Glutamatergic neuron (in vitro differentiated cells): ENCODE measurements around the gene ERVK3-1. TPM values are rescaled to one million over a fixed set of nuclear protein-coding genes. Genes with fewer than 3 reads are reported as not detected.

ENCODE experiments used
- DNase-seq: peaks from one replicate; pipeline ENCODE4 v3.0.0; 2022
- H3K27ac Mint-ChIP-seq: one replicate; pipeline ENCODE4 v1.8.0; 2020; ENCODE audit warnings: mild to moderate bottlenecking, mixed read lengths, inconsistent platforms; ENCODE audit not compliant: unreplicated experiment
- H3K27me3 Mint-ChIP-seq: one replicate; pipeline ENCODE4 v1.8.0; 2020; ENCODE audit warnings: mild to moderate bottlenecking, moderate library complexity, mixed read lengths, inconsistent platforms; ENCODE audit not compliant: unreplicated experiment
- H3K36me3 Mint-ChIP-seq: one replicate; pipeline ENCODE4 v1.8.0; 2020; ENCODE audit warnings: mild to moderate bottlenecking, mixed read lengths, inconsistent platforms; ENCODE audit not compliant: unreplicated experiment
- H3K4me1 Mint-ChIP-seq: one replicate; pipeline ENCODE4 v1.8.0; 2020; ENCODE audit warnings: mild to moderate bottlenecking, low read depth, mixed read lengths, inconsistent platforms; ENCODE audit not compliant: unreplicated experiment
- H3K4me3 Mint-ChIP-seq: one replicate; pipeline ENCODE4 v1.8.0; 2020; ENCODE audit warnings: mild to moderate bottlenecking, mixed read lengths, inconsistent platforms; ENCODE audit not compliant: unreplicated experiment
- H3K9me3 Mint-ChIP-seq: one replicate; pipeline ENCODE4 v1.8.0; 2020; ENCODE audit warnings: mild to moderate bottlenecking, moderate library complexity, mixed read lengths, inconsistent platforms; ENCODE audit not compliant: unreplicated experiment
- total RNA-seq: library from RNA; stranded (reverse); fragmentation: NEBNext Ultra II Directional; extraction: Animal tissue kit (Norgen Biotek cat#: 25700); gene quantifications from one replicate; pipeline ENCODE4 v1.2.1, GENCODE V29; 2021; ENCODE audit not compliant: unreplicated experiment
- TF ChIP-seq, protein P1 (sequence below): fragments of 200-600 bp; sonication (generic); IDR thresholded peaks from one replicate; pipeline ENCODE4 v1.5.0; 2021; ENCODE audit not compliant: partially characterized antibody, unreplicated experiment

Gene ERVK3-1
- total RNA-seq, 1 donor from 2014 or later, result 56.2 TPM

DNA sequence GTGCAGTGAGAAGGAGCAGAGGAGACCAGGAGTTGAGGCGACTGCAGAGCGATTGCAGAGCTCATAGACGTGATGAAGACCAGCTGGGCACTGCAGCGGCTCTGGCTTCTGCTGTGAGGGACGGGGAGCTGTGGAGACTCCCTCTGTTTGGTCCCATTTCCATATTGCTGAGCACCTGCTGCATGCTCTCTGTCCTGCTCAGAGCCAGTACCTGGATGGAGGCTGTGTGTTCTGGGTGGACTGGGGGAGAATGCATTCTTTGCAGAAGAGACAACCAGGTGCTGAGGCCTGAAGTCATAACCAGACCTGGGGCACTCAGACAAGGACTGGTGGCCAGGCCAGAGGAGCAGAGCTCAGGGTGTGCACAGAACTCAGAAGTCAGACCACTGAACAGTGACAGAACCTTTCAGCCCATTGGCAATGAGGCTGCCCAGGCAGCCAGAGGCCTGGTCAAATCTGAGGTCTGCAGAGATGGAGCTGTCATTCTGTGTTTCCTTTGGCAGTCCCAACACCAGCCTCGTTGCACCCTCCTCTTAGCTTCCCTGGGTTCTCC is 49.4 kb downstream of the ERVK3-1 start:
- Mint-ChIP-seq H3K4me1 (no peaks in the 10 kb centered on the region), H3K4me3 (no peak overlapping the region), H3K27me3 (peaks cover 6% of the 10 kb centered on the region), H3K36me3 (peaks cover 3% of the 10 kb centered on the region), H3K9me3 (peaks cover 16% of the 10 kb centered on the region), H3K27ac (no peak overlapping the region)
- no peak for DNase-seq
- TF ChIP-seq, protein P1, sequence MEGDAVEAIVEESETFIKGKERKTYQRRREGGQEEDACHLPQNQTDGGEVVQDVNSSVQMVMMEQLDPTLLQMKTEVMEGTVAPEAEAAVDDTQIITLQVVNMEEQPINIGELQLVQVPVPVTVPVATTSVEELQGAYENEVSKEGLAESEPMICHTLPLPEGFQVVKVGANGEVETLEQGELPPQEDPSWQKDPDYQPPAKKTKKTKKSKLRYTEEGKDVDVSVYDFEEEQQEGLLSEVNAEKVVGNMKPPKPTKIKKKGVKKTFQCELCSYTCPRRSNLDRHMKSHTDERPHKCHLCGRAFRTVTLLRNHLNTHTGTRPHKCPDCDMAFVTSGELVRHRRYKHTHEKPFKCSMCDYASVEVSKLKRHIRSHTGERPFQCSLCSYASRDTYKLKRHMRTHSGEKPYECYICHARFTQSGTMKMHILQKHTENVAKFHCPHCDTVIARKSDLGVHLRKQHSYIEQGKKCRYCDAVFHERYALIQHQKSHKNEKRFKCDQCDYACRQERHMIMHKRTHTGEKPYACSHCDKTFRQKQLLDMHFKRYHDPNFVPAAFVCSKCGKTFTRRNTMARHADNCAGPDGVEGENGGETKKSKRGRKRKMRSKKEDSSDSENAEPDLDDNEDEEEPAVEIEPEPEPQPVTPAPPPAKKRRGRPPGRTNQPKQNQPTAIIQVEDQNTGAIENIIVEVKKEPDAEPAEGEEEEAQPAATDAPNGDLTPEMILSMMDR, result no peak

GRCh38 chr19:58355215-58355796 is 50.1 kb downstream of the ERVK3-1 start:
- H3K4me1 Mint-ChIP-seq, result no peaks in the 10 kb centered on the region
- TF ChIP-seq, protein P1, result no peak
- H3K36me3 Mint-ChIP-seq, result no peaks in the 10 kb centered on the region
- no peak for DNase-seq
- H3K27me3 Mint-ChIP-seq, result peaks cover 6% of the 10 kb centered on the region
- H3K27ac Mint-ChIP-seq, result no peak overlapping the region
- peaks cover 16% of the 10 kb centered on the region for H3K9me3 Mint-ChIP-seq
- no peak overlapping the region for H3K4me3 Mint-ChIP-seq

DNA sequence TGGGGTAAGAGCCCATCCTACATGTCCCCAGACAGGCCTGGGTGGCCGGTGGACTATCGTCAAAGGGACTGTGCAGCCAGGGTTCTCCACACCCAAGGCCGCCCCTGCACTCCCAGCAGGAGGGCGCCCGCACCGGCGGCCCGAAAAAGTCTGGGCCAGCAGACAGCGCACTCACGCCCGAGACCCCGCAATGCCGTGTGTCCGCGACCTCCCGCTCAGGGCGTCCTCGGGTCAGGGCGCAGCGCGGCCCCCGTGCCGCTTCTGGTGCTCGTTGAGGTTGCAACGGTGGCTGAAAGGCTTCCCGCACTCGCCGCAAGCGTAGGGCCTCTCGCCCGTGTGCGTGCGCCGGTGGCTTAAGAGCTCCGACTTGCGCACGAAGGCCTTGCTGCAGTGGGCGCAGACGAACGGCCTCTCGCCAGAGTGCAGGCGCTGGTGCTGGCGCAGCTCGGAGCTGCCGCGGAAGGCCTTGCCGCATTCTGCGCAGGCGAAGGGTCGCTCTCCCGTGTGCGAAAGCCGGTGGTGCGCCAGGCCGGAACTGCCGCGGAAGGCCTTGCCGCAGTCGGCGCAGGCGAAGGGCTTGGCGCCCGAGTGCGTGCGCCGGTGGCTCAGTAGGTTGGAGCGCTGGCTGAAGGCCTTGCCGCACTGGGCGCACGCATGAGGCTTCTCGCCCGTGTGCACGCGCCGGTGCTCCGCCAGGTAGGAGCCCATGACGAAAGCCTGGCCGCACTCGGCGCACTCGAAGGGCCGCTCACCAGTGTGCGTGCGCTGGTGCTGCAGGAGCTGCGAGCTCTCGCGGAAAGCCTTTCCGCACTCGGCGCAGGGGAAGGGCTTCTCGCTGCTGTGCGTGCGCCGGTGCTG is 51.0 kb downstream of the ERVK3-1 start:
- TF ChIP-seq, protein P1, result no peak
- Mint-ChIP-seq H3K27me3 (peaks cover 6% of the 10 kb centered on the region), H3K4me3 (peak overlapping the region; percentile 34), H3K36me3 (no peaks in the 10 kb centered on the region), H3K9me3 (peaks cover 16% of the 10 kb centered on the region), H3K27ac (no peak overlapping the region), H3K4me1 (no peaks in the 10 kb centered on the region)
- DNase-seq, result peak; percentile 44

DNA sequence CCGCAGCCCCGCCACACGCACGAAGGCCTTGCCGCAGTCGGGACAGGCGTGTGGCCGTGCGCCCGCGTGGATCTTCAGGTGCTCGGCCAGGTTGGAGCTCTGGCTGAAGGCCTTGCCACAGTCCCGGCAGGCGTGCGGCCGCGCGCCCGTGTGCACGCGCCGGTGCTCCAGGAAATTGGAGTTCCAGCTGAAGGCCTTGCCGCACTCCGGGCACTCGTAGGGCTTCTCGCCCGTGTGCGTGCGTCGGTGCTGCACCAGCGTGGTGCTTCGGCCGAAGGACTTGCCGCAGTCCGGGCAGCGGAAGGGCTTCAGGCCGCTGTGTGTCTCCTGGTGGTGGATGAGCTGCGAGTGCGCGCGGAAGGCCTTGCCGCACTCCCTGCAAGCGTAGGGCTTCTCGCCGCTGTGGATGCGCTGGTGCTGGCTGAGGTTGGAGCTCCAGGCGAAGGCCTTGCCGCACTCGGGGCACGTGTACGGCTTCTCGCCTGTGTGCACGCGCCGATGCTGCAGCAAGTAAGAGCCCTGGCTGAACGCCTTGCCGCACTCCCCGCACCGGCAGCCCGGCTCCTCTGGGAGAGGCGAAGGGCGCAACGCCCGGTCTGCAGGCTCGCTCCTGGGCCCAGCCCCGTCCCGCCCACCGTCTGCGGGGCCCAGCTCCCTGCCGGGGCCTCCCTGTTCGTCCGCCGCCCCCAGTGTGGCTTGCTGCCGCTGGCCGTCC is 51.7 kb downstream of the ERVK3-1 start:
- Mint-ChIP-seq H3K27me3 (peaks cover 5% of the 10 kb centered on the region), H3K27ac (no peak overlapping the region), H3K4me1 (no peaks in the 10 kb centered on the region), H3K9me3 (peaks cover 21% of the 10 kb centered on the region), H3K36me3 (no peaks in the 10 kb centered on the region), H3K4me3 (no peak overlapping the region)
- DNase-seq, result no peak
- TF ChIP-seq, protein P1, result no peak
